OCI-LY3 (cell line): Measurements from ENCODE around the gene JMJD7.

ENCODE experiments used
- EZH2phosphoT487 ChIP-seq: fragments of 200-600 bp; shearing (Covaris generic); IDR thresholded peaks from 2 replicates; pipeline ENCODE4 v1.6.1; 2018; ENCODE audit warnings: antibody characterized with exemption, mixed run types, low read depth
- TF ChIP-seq, protein P1 (sequence below): fragments of 200-600, 300-600 bp; sonication (generic); IDR thresholded peaks from 2 replicates; pipeline ENCODE4 v1.5.1; 2014; ENCODE audit warnings: antibody characterized with exemption, low read length, low read depth

DNA sequence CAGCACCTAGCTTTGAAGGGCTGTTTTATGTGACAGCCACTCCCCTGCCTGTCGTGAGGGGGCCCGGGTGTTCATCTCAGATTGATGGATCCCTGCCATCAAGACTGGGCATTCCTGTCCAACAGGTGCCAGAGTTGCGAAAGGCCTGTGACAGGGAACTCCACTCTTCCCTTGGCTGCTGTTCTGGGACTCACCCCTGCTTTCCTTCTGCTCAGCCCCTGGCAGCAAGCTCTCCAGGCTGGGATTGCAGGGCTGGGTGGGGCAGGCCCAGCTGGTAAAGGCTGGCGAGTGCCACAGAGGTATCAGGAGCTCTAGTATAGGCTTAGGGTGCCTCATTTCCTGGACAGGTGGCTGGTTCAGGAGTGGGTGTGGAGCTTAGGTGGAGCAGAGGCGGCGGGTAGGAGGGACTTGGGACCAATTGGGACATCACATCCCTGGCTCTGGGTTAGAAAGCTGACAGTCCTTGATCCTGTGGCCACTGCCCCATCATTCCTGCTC lies 10.6 kb downstream of the JMJD7 start, which contains the start of gene PLA2G4B:
- TF ChIP-seq, protein P1, sequence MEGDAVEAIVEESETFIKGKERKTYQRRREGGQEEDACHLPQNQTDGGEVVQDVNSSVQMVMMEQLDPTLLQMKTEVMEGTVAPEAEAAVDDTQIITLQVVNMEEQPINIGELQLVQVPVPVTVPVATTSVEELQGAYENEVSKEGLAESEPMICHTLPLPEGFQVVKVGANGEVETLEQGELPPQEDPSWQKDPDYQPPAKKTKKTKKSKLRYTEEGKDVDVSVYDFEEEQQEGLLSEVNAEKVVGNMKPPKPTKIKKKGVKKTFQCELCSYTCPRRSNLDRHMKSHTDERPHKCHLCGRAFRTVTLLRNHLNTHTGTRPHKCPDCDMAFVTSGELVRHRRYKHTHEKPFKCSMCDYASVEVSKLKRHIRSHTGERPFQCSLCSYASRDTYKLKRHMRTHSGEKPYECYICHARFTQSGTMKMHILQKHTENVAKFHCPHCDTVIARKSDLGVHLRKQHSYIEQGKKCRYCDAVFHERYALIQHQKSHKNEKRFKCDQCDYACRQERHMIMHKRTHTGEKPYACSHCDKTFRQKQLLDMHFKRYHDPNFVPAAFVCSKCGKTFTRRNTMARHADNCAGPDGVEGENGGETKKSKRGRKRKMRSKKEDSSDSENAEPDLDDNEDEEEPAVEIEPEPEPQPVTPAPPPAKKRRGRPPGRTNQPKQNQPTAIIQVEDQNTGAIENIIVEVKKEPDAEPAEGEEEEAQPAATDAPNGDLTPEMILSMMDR: no peak
- TF ChIP-seq EZH2phosphoT487: no peak
